GM19043 (cell line): Measurements from ENCODE around the gene S100A9.

Experiments used
- ATAC-seq: cut with Tn5 transposase; IDR thresholded peaks from one replicate; pipeline ENCODE4 v1.9.1; 2021; ENCODE audit warnings: low read depth; ENCODE audit not compliant: unreplicated experiment

Gene S100A9

DNA sequence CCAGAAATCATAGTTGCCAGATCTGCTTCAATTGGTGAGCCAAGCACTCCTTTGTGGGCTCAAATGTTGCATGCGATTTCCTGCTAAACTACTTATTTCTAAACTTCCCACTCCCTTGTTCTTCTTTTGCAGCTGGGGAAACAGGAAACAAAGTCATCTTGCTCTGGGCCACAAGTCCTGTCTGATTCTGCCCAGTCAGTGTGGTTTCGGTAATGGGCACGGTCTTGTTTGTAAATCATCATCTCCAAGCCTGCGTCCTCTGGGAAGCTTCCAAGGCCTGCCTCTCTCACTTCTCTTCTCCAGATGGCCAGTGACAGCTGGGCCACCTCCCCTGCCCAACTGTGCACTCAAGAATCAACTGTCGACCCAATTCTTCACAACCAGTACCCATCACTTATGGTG lies 28.8 kb downstream of the S100A9 start:
- no peak for ATAC-seq

DNA sequence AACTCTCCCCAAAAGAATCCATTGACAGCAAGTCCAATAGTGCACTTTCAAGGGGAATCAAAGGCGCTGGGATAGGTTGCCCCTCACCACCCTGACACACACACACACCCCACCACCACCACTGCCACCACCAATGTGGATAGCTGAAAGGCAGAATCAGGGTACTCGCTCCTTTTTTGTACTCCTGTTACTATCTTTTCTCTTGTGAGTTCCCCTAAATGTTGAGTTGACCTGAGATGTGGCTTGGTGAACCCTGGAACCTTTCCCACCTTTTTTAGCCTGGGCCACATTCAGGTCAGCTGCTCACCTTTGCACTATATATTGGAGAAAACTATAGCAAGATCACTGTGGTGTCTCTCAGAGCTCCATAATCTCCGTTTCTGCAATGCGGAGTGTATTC lies 29.3 kb downstream of the S100A9 start:
- no peak for ATAC-seq

DNA sequence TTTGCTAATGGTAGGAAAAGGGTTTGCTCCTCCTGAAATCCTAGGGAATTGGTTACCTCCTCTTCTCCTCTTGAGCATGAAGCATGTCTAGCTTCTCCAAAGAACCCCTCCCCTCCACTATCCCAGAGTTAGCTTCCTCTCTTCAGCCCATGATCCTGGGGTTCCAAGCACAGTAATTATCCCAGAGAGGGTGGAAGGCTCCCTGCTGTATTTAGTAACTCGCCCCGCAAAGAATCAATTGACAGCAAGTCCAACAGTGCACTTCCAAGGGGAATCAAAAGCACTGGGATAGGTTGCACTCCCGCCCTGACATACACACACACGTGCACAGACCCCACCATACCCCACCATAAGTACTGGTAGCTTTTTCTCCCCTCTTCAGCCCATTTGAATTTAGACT lies 30.1 kb downstream of the S100A9 start:
- no peak for ATAC-seq

DNA sequence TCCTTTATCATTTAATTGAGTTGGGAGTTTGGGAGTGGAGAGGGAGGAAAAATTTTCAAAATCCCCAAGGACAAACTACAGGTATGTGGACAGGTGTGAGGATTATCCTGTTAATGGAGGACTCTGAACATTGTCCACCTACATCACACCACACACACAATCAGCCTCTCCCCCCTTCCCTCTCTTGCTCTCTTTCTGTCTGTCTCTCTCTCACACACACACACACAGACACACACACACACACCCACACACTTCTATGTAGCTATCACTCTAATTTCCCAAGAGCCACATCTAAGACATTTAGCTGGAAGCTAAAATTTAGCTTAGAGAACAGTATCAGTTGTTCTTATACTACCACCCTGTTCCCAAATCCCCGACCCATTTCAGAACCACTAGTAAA lies 31.7 kb downstream of the S100A9 start:
- no peak for ATAC-seq

DNA sequence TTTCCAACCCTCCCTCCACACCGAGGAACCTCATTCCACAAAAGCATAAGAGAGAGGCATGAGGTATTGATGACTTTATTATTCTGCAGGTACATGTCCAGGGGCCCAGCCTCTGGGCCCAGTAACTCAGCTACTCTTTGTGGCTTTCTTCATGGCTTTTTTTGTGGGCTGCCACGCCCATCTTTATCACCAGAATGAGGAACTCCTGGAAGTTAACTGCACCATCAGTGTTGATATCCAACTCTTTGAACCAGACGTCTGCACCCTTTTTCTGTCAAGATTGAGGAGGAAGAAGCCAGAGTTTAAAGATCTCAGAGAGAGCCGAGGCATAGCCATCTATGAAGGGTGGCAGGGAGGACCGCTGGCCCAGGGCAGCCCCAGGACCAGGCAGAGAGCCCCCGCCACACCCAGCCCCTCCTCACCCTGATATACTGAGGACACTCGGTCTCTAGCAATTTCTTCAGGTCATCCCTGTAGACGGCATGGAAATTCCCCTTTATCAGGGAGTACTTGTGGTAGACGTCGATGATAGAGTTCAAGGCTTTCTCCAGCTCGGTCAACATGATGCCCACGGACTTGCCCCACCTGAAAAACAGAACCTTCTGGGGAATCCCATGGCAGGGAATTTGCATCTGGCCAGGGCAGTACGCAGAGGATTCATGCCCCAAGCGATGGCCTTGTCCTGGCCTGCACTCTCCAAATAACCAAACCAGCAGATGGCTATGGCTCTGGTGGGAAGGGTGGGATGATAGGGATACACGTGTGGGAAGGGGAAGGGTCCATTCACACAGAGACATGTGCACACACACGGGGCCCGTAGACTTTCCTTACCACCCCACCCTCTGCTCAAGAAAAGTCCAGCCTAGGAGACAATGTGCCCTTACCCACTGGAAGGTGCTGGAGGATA lies 32.6 kb downstream of the S100A9 start:
- ATAC-seq, result no peak

DNA sequence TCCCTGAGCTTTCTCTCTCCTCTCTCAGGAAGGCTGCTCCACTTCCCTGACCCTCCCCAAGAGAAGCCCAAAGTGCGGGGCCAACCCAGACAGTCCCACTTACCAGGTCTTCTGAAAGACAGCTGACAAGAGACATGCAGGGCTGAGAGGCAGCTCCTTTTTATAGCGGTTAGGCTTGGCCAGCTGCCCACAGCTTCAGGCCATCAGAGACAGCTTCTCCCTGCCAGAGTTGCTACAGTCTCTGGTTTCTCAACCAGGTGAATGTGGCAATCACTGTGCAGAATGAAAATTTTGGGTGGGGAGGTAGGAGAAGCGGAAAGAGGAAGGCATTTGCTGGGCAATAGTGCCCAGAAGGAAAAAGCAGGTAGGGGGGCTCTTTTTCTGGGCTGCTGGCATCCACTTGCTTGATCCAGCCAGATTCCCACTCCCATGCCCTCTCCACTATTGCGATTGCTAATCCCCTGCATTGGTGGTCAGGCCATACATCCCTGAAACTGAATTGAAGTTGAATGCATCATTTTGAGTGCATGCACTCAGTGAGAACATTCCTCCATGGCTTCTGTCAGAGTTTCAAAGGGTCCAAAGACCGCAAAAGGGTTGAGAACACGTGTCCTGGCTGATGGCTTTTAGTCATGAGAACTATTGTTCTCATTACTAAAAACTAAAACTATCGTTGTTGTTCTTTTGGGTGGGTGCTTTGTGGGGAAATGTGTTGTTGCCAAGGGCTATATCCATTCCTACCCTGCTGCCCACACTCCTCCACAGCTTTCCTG lies 33.5 kb downstream of the S100A9 start, which contains the start of gene S100A8:
Gene S100A8 (minus strand): TSS at position 136 of the 773 bp plus-strand sequence. CDS start 538 bp downstream, outside the sequence.
- ATAC-seq, result no peak

DNA sequence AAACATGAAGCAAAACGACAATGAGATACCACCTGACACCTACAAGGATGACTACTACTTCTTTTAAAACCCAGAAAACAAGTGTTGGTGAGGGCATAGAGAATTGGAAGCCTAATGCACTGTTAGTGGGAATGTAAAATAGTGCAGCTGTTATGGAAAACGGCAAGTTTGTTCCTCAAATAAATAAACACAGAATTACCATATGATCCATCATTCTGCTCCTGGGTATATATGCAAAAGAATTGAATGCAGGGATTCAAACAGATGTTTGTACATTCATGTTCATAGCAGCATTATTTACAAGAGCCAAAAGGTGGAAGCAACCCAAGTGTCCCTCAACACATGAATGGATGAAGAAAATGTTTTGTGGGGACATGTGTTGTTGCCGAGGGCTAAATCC lies 34.6 kb downstream of the S100A9 start:
- no peak for ATAC-seq

DNA sequence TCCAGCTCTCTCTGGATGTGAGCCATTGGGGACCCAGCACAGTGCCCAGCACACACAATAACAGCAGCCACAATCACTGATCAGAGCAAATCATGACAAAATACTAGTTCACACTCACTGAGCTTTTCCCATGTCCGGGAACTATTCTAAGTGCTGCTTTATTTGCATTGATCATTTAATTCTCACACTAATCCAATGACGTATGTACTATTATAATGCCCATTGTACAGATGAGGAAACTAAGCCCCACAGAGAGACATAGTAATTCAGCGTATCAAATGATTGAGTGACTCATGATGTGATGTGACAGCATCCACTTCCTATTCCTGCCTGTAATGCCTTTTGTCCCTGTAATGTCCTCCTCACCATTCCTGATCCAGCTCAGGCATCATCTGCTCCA lies 35.2 kb downstream of the S100A9 start:
- ATAC-seq, result no peak

DNA sequence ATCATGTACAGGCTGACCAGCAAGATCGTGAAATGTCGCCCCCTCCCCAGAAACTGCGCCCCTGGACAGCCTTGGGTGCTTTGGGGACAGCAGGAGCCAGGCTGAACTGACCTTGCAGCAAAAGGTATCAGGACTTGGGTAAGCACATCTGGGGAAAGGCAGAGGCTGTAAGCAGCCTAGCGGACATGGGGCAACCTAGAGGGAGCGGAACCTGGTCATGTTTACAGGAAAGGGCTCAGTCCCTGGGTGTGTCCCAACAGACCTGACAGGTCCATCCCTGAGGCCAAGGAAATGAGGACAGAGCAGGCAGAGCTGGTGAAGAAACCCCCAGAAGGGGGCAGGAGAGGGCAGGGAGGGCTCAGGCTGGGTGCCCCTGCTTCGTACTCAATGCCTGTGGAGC lies 36.3 kb downstream of the S100A9 start:
- ATAC-seq, result no peak

DNA sequence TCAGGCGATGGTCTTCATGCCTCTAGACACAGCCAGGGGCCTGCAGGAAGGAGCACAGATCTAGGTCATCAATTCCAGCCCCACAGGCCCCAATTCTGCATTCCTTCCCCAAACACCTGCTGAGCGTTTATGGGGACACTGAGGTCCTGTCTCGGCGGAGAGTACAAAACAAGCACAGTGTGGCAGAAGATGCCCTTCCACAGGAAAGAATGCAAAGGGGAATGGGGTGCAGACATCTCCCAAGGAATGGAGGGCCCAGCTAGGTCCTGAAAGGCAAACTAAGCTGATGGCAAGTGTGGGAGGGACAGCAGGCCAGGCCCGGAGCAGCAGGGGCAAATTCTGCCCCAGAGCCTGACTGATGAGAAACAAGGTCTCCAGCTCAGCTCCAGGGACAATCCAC lies 36.7 kb downstream of the S100A9 start:
- no peak for ATAC-seq

DNA sequence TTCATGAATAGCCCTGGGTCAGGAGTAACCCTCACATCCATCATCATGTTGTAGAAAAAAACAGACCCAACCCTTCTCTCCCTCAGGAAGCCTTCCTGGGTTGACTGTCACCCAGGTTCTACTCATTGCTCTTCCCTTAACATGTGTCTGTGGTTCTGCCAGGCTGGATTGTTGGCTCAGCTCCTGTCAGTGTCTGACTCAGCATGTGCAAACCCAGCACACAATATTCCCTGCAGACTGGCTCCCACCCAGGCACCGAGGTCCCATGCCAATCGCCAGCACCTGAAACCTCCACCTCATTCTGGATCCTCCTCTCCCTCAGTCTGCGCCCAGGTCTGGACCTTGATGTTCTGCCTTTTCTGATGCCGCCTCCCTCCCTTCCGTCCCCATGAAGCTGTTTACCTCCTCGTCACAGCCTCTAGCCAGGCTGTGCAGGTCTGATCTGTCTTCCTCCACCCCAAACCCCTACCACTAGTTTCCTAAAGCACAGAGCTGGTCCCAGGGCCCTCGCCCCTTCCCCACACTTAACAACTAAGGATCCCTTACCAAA lies 37.6 kb downstream of the S100A9 start:
- ATAC-seq, result no peak

DNA sequence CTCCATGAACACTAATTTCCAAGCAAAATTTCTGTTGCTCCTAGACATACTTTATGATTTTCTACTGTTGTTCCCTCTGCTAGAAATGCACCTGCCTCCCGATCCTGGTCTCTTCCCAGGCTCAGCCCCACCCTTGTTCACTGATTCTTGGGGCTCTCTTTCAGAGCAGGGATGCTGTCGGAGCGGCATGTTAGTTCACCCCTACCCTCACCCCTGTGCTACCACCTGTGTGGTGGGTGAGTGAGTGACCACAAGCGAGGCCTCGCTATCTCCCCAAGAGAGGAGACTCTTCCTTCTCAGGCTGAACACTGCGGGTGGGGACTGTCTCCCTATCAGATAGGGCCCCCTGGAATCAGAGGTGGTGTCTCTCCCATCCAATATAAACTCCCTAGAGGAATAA lies 38.1 kb downstream of the S100A9 start:
- no peak for ATAC-seq

DNA sequence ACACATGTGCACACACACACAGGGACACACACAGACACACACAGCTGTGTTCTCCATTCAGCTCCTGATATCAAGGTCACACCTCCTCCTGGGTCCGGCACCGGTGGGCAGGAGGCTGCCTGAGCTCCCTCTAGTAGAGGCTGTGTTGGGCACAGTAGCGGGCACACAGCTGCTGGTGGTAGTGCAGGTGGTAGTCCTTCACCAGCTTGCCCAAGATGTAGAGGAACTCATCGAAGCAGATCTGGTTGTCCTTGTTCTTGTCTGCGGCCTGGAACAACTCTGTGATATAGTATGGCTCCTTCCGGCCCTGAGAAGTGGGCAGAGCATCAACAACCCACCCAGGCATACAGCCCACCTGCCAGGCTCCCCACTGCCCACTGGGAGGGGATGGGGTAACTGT lies 38.8 kb downstream of the S100A9 start:
- no peak for ATAC-seq

DNA sequence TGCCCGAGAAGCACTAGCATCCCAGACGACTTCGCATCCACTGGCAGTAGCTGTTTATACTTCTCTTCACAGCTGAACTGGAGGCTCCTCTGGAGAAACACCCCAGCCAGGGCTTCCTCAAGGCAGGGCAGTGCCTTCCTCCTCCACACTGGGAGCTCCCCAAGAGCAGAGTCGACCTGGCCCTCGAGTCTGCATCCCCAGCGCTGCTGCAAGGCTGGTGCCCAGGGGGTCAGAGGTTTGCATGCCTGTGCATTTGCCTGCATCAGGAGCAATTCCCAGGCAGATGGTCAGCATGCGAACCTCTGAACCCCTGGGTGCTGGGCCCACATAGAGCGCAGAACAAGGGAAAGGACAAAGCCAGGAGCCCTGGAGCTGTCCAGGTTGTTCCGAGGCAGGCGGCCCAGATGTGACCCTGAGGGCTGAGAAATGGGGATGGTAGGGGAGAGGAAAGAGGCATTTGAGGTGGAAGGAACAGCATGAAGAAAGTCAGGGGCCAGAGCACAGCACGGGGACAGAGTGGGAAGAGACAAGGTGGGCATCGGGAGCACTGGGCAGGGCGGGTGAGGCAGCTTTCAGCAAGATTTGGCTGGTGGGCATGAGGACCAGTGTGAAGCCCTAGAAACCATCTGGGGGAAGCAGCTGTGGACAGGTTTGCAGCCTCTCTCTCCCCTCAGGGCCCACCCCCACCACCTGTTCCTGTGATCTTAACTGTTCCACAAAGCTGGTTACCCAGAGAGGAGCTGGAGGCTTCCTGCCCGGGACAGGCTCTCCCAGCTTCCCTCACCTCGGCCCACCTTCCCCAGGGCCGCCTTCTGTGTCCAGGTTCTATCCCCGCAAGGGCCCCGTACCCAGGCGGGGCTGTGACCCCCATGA lies 39.6 kb downstream of the S100A9 start:
- no peak for ATAC-seq

DNA sequence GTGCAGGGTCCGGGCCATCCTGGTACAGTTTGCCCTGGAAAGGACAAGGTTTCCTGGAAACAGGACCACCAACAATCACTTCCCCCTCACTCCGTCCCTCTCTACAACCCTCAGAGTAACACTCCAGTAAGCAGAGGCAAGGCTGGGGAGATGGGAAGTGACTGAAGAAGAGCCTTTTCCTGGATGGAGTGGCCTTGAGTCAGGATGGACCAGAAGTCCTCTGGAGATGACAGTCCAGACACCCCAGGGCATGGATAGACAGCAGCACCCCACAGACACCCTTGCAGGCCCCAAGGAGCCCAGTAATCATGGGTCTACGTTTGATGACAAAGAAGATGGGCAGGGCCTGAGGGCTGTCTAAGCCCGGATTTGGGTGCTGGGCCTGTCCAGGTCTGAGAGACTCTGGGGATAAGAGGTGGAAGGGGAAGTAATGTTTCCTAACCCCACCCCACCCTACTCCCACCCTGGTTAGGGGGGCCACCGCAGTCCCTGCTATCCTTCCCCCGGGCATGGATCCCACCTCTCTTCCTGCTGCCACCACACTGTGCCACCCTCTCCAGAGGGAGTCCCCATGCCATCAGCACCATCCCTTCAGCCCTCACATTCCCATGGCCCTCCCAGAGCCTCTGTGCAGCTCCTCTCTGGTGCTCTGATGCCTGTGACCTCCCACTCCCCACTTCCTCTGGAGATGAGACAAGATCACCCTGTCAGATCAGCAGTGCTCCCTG lies 40.4 kb downstream of the S100A9 start:
- no peak for ATAC-seq

DNA sequence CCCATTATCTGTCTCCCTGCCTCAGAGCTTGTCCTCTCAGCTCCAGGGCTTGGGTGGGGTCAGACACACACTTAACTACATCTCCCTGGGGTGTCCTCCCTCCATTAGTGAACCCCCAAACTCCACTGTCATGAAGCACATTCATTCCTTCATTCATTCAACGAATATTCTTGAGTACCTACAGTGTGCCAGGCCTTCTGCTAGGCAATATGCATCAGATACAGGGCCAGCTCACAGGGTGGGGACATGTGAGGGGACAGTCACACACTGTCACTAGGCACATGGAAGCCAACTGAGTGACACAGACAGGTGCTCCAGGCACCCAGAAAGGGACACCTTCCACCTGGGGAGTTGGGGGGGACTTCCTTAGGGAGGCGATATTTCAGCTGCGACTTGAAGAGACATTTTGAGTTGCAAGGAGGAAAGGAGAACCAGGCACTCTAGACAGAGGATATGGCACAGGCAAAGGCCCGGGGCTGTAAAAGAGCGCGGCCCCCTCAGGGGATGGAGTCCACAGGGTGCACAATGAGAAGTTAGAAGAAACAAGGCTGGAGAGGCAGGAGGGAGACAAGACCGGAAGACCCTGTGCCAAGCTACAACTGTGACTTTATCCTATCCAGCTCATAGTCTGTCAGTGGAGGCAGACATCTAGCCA lies 41.9 kb downstream of the S100A9 start:
- ATAC-seq, result no peak

DNA sequence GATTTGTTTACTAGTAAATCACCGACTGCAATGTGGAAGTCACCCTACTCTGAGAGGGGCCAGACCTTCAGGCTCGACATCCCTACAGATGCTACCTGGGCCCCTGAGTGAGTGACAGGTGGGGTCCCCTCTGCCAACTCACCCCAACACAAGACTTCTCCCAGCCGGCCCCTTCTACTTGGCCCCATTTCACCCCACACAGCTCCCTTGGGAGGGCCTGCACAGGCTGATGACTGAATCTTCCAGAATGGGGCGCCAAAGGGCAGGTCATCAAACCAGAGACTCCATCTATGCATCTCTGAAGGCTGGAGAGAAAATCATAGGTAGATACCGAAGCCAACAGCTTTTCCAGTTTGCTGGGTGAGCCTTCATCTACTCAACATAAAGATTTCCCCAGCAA lies 42.6 kb downstream of the S100A9 start:
- ATAC-seq, result no peak

DNA sequence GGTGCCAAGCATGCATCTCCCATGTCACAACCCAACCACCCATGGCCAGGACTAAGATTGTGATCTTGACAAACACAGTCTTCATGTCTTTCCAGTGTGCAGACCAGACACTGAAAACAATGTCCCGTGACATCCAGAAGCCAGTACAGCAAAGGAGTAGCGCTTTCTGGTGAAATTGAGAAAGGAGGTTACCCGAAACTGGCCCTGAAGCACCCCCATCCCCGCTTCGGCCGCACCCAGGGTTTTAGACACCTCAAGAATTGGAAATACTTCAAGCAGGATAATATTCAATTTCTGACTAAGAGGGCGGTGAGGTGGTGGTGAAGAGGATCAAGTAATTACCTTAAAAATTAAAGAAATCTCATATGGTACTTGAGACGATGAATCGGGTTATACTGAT lies 43.8 kb downstream of the S100A9 start:
- ATAC-seq, result no peak

DNA sequence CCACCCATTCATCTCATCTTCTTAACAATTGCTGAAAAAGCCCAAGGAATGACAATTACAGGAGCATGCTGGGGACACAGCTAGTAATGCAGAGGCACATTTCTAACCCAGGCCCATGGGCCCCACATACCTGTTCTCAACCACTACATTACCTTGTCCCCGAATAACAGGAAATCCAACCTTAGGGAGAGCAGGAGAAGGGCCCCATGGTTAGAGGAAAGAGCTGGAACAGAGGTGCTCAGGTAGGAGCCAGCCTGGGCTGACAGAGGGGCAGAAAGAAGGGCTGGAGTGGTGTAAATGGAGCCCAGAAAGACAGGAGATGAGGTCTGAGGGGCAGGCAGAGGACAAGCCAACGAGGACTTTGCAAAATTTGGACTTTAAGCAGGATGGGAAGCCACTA lies 44.6 kb downstream of the S100A9 start:
- no peak for ATAC-seq
